ENCODE measurements around the gene NKAIN1. TPM values are rescaled to one million over a fixed set of nuclear protein-coding genes. Genes with fewer than 3 reads are reported as not detected.
A peak's percentile ranks its signal among the peaks of the same experiment; 100 is the strongest.
"Not testable (repeated sequence)": the region's sequence is repeated elsewhere in the genome, so short reads cannot be mapped to it uniquely, and the experiment has no call there.

The NKAIN1 gene
- total RNA-seq, result not detected
- polyA plus RNA-seq, result not detected

DNA sequence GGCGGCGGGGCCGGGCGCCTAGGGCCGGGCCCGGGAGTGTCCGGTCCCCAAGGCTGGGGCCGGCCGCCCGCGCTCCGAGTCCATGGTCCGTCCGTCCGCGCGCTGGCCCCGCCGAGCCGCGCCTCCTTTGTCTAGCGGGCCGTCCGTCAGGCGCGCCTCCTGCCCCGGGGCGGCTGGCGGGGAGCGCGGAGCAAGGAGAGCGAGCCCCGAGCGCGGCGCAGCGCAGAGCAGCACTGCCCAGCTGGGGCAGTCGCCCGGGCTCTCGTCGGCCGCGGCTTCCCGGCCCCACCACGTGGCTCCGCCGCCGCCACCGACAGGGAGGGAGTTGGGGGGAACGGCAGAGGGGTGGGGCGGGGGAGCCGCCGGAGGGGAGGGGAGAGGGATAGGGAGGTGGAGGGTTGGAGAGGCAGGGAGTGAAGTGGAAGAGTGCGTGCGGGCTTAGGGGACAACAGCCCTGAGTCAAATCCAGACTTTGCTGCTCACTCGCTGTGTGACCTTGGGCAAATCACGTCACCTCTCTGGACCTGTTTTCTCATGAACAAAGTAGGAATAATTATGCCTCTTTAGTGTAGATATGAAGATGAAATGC lies at the start of gene NKAIN1:
NKAIN1 (minus strand) TSS at position 235 of the 589 bp plus-strand sequence. CDS start 340 bp downstream, outside the sequence.
- Mint-ChIP-seq H3K27ac (peak within 1 kb of the TSS in 1 of 3 donors; percentile 26), H3K27me3 (peaks cover 62% of the 10 kb centered on the region), H3K4me3 (peak within 1 kb of the TSS in 3 of 4 donors; percentile 63 to 78 (median 72)), H3K36me3 (no peaks in the 10 kb centered on the region), H3K4me1 (peaks cover 0 to 22% (median 8%) of the 10 kb centered on the region in 4 donors), H3K9me3 (peaks cover 0 to 2% (median 0%) of the 10 kb centered on the region in 7 donors)
- H3K27me3 ChIP-seq (ENCODE audit: control insufficient read depth, insufficient read depth, low read length), result peaks cover 22% of the 10 kb centered on the region
- no peak within 1 kb of the TSS for H3K4me3 ChIP-seq (ENCODE audit: low read depth, low read length)
- ATAC-seq (ENCODE audit: low read depth in 2 of 2) (no peak), DNase-seq (no peak)
- H3K27ac ChIP-seq (ENCODE audit: insufficient read depth, low read length, poor library complexity, severe bottlenecking), result no peak within 1 kb of the TSS
- no peaks in the 10 kb centered on the region for H3K36me3 ChIP-seq (ENCODE audit: control insufficient read depth, insufficient read depth, low read length)
- peaks cover 6% of the 10 kb centered on the region for H3K4me1 ChIP-seq (ENCODE audit: control insufficient read depth, insufficient read depth, low read length, poor library complexity, severe bottlenecking)
- H3K9me3 ChIP-seq (ENCODE audit: control insufficient read depth in 2 of 2, low read length in 2 of 2), result no peaks in the 10 kb centered on the region

DNA sequence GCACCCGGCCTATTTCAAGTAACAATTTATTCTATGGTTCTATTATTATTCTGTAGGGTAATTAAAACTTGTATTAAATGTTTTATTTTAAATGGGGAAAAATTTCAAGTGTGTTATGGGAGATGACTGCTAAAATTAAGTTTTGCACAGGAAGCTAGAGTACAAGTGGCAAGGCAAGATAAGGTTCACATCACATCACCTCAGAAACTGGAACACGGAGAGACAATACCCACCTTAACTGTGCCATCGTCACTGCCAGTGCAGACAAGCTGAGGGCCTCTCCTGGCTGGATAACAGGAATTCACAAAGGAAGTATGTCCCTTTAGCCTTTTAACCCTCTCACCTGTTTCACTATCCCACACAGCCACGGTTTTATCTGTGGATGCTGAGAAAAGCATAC lies 49.3 kb upstream of the NKAIN1 start:
- no peak for DNase-seq
- Histone ChIP-seq H3K27me3 (ENCODE audit: control insufficient read depth, insufficient read depth, low read length) (no peaks in the 10 kb centered on the region), H3K36me3 (ENCODE audit: control insufficient read depth, insufficient read depth, low read length) (peaks cover 74% of the 10 kb centered on the region), H3K4me3 (ENCODE audit: low read depth, low read length) (no peak overlapping the region), H3K4me1 (ENCODE audit: control insufficient read depth, insufficient read depth, low read length, poor library complexity, severe bottlenecking) (no peaks in the 10 kb centered on the region), H3K9me3 (ENCODE audit: control insufficient read depth in 2 of 2, low read length in 2 of 2) (no peaks in the 10 kb centered on the region), H3K27ac (ENCODE audit: insufficient read depth, low read length, poor library complexity, severe bottlenecking) (no peak overlapping the region)
- Mint-ChIP-seq H3K27ac (peak overlapping the region in 1 of 3 donors; percentile 48), H3K4me1 (peaks cover 6 to 20% (median 10%) of the 10 kb centered on the region in 4 donors), H3K4me3 (no peak overlapping the region), H3K36me3 (peaks cover 36% of the 10 kb centered on the region), H3K9me3 (peaks cover 0 to 2% (median 0%) of the 10 kb centered on the region in 7 donors), H3K27me3 (no peaks in the 10 kb centered on the region)
- no peak for ATAC-seq (ENCODE audit: low read depth in 2 of 2)

DNA sequence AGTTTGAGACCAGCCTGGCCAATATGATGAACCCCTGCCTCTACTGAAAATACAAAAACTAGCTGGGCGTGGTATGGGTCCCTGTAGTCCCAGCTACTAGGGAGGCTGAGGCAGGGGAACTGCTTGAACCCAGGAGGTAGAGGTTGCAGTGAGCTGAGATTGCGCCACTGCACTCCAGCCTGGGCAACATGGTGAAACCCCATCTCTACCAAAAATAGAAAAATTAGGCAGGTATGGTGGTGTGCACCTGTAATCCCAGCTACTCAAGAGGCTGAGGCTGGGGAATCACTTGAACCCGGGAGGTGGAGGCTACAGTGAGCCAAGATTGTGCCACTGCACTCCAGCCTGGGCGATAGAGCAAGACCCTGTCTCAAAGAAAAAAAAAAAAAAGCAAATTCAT lies 48.1 kb upstream of the NKAIN1 start:
- not testable (repeated sequence) for H3K9me3 ChIP-seq (ENCODE audit: control insufficient read depth in 2 of 2, low read length in 2 of 2); H3K27me3 Mint-ChIP-seq; H3K27ac ChIP-seq (ENCODE audit: insufficient read depth, low read length, poor library complexity, severe bottlenecking); H3K27ac Mint-ChIP-seq; H3K9me3 Mint-ChIP-seq; H3K4me3 Mint-ChIP-seq; H3K4me3 ChIP-seq (ENCODE audit: low read depth, low read length); H3K4me1 ChIP-seq (ENCODE audit: control insufficient read depth, insufficient read depth, low read length, poor library complexity, severe bottlenecking); H3K27me3 ChIP-seq (ENCODE audit: control insufficient read depth, insufficient read depth, low read length); ATAC-seq (ENCODE audit: low read depth in 2 of 2); DNase-seq
- peaks cover 35% of the 10 kb centered on the region for H3K36me3 Mint-ChIP-seq
- H3K4me1 Mint-ChIP-seq, result peaks cover 3 to 13% (median 7%) of the 10 kb centered on the region in 4 donors
- H3K36me3 ChIP-seq (ENCODE audit: control insufficient read depth, insufficient read depth, low read length), result peaks cover 77% of the 10 kb centered on the region

GRCh38 chr1:31282426-31282825 lies 42.7 kb upstream of the NKAIN1 start:
- H3K9me3 ChIP-seq (ENCODE audit: control insufficient read depth in 2 of 2, low read length in 2 of 2); H3K27me3 Mint-ChIP-seq; ATAC-seq (ENCODE audit: low read depth in 2 of 2); H3K4me3 ChIP-seq (ENCODE audit: low read depth, low read length); H3K4me3 Mint-ChIP-seq; H3K27ac ChIP-seq (ENCODE audit: insufficient read depth, low read length, poor library complexity, severe bottlenecking); DNase-seq; H3K9me3 Mint-ChIP-seq; H3K27ac Mint-ChIP-seq; H3K27me3 ChIP-seq (ENCODE audit: control insufficient read depth, insufficient read depth, low read length); H3K4me1 ChIP-seq (ENCODE audit: control insufficient read depth, insufficient read depth, low read length, poor library complexity, severe bottlenecking): not testable (repeated sequence)
- peaks cover 44% of the 10 kb centered on the region for H3K36me3 Mint-ChIP-seq
- peaks cover 75% of the 10 kb centered on the region for H3K36me3 ChIP-seq (ENCODE audit: control insufficient read depth, insufficient read depth, low read length)
- H3K4me1 Mint-ChIP-seq, result peaks cover 5 to 18% (median 13%) of the 10 kb centered on the region in 4 donors

- DNase-seq (no peak), ATAC-seq (ENCODE audit: low read depth in 2 of 2) (no peak)
- Mint-ChIP-seq H3K9me3 (no peaks in the 10 kb centered on the region), H3K36me3 (peaks cover 46% of the 10 kb centered on the region), H3K27ac (peak overlapping the region in 1 of 3 donors; percentile 70), H3K4me3 (peak overlapping the region in 1 of 4 donors; percentile 21), H3K4me1 (peaks cover 7 to 11% (median 9%) of the 10 kb centered on the region in 4 donors), H3K27me3 (no peaks in the 10 kb centered on the region)
- Histone ChIP-seq H3K27me3 (ENCODE audit: control insufficient read depth, insufficient read depth, low read length) (no peaks in the 10 kb centered on the region), H3K4me1 (ENCODE audit: control insufficient read depth, insufficient read depth, low read length, poor library complexity, severe bottlenecking) (no peaks in the 10 kb centered on the region), H3K27ac (ENCODE audit: insufficient read depth, low read length, poor library complexity, severe bottlenecking) (no peak overlapping the region), H3K9me3 (ENCODE audit: control insufficient read depth in 2 of 2, low read length in 2 of 2) (no peaks in the 10 kb centered on the region), H3K36me3 (ENCODE audit: control insufficient read depth, insufficient read depth, low read length) (peaks cover 84% of the 10 kb centered on the region), H3K4me3 (ENCODE audit: low read depth, low read length) (no peak overlapping the region)
Observed at GRCh38 chr1:31273619-31274018, 33.9 kb upstream of the NKAIN1 start.

DNA sequence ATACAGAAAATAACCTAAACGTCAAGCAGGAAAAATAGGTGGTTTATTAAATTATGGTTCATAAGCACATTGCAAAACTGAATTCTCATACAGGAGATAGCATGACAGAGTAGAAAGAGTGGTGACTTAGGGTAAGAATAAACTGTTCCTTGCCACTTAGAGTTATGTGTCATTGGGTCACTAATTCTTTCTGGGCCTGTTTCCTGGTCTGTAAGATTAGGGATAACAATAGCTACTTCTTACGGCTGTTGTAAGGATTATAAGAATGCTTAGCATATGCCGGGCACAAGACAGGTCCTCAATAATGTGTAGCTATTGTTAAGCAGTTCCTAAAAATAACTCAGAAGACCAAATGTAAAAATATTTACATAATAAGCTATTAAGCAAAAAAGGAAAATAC lies 32.7 kb upstream of the NKAIN1 start:
- H3K27me3 ChIP-seq (ENCODE audit: control insufficient read depth, insufficient read depth, low read length), result no peaks in the 10 kb centered on the region
- no peaks in the 10 kb centered on the region for H3K4me1 ChIP-seq (ENCODE audit: control insufficient read depth, insufficient read depth, low read length, poor library complexity, severe bottlenecking)
- ATAC-seq (ENCODE audit: low read depth in 2 of 2), result no peak
- H3K36me3 ChIP-seq (ENCODE audit: control insufficient read depth, insufficient read depth, low read length), result peaks cover 83% of the 10 kb centered on the region
- H3K9me3 ChIP-seq (ENCODE audit: control insufficient read depth in 2 of 2, low read length in 2 of 2), result no peaks in the 10 kb centered on the region
- H3K36me3 Mint-ChIP-seq, result peaks cover 49% of the 10 kb centered on the region
- no peak overlapping the region for H3K27ac Mint-ChIP-seq
- peaks cover 0 to 2% (median 0%) of the 10 kb centered on the region in 7 donors for H3K9me3 Mint-ChIP-seq
- DNase-seq, result no peak
- no peak overlapping the region for H3K27ac ChIP-seq (ENCODE audit: insufficient read depth, low read length, poor library complexity, severe bottlenecking)
- no peak overlapping the region for H3K4me3 Mint-ChIP-seq
- peaks cover 5 to 8% (median 7%) of the 10 kb centered on the region in 4 donors for H3K4me1 Mint-ChIP-seq
- H3K27me3 Mint-ChIP-seq, result no peaks in the 10 kb centered on the region
- no peak overlapping the region for H3K4me3 ChIP-seq (ENCODE audit: low read depth, low read length)

DNA sequence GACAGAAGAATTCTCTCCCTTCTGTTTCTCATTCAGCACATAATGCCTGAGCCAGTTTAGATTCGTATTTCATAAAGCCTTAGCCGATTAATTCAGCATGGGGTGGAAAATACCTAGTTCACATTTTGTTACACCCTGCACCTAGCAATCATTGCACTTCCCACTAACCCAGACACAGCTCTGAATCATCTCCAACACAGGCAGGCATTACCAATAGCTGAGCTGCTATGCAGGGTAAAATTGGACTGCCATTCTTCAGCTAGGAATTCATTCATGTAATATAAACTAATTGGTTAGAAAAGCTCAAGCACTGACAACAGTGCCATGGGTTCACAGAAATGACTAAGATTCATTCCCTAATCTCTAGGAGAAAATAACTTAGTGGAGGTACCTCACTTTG lies 26.9 kb upstream of the NKAIN1 start:
- H3K36me3 Mint-ChIP-seq, result peaks cover 57% of the 10 kb centered on the region
- no peaks in the 10 kb centered on the region for H3K4me1 ChIP-seq (ENCODE audit: control insufficient read depth, insufficient read depth, low read length, poor library complexity, severe bottlenecking)
- no peak overlapping the region for H3K4me3 ChIP-seq (ENCODE audit: low read depth, low read length)
- peak overlapping the region in 1 of 3 donors; percentile 49 for H3K27ac Mint-ChIP-seq
- no peaks in the 10 kb centered on the region for H3K27me3 ChIP-seq (ENCODE audit: control insufficient read depth, insufficient read depth, low read length)
- ATAC-seq (ENCODE audit: low read depth in 2 of 2) (no peak), DNase-seq (no peak)
- no peak overlapping the region for H3K4me3 Mint-ChIP-seq
- H3K4me1 Mint-ChIP-seq, result no peaks in the 10 kb centered on the region
- H3K9me3 Mint-ChIP-seq, result peaks cover 0 to 2% (median 0%) of the 10 kb centered on the region in 7 donors
- no peaks in the 10 kb centered on the region for H3K27me3 Mint-ChIP-seq
- peaks cover 84% of the 10 kb centered on the region for H3K36me3 ChIP-seq (ENCODE audit: control insufficient read depth, insufficient read depth, low read length)
- no peaks in the 10 kb centered on the region for H3K9me3 ChIP-seq (ENCODE audit: control insufficient read depth in 2 of 2, low read length in 2 of 2)
- H3K27ac ChIP-seq (ENCODE audit: insufficient read depth, low read length, poor library complexity, severe bottlenecking), result no peak overlapping the region

DNA sequence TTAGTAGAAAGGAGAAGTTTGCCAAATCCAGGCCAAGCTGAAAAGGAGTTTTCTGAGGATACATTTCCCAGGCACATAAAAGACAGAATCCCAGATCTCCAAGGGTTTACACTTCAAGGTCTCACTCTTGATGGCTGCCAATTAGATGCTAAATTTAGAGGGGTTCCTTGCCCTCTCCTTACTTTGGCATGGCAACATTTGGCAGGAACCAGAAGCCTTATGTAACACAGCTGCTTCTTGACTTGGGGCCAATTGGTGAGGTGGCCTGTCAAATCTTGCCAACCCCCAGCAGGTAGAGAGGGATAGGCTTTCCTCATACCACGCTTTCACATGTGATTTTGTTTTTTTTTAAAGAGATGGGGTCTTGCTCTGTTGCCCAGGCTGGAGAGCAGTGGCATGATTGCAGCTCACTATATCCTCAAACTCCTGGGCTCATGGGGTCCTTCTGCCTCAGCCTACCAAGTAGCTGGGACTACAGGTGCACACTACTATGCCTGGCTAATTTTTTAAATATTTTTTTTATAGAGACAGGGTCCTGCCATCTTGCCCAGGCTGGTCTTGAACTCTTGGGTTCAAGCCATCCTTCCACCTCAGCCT lies 25.2 kb upstream of the NKAIN1 start:
- no peak for DNase-seq
- Histone ChIP-seq H3K27me3 (ENCODE audit: control insufficient read depth, insufficient read depth, low read length) (no peaks in the 10 kb centered on the region), H3K9me3 (ENCODE audit: control insufficient read depth in 2 of 2, low read length in 2 of 2) (no peaks in the 10 kb centered on the region), H3K4me1 (ENCODE audit: control insufficient read depth, insufficient read depth, low read length, poor library complexity, severe bottlenecking) (no peaks in the 10 kb centered on the region), H3K4me3 (ENCODE audit: low read depth, low read length) (no peak overlapping the region), H3K27ac (ENCODE audit: insufficient read depth, low read length, poor library complexity, severe bottlenecking) (no peak overlapping the region), H3K36me3 (ENCODE audit: control insufficient read depth, insufficient read depth, low read length) (peaks cover 82% of the 10 kb centered on the region)
- peaks cover 52% of the 10 kb centered on the region for H3K36me3 Mint-ChIP-seq
- H3K4me3 Mint-ChIP-seq, result no peak overlapping the region
- H3K4me1 Mint-ChIP-seq, result no peaks in the 10 kb centered on the region
- H3K27me3 Mint-ChIP-seq, result no peaks in the 10 kb centered on the region
- H3K27ac Mint-ChIP-seq, result peak overlapping the region in 1 of 3 donors; percentile 58
- H3K9me3 Mint-ChIP-seq, result peaks cover 0 to 2% (median 0%) of the 10 kb centered on the region in 7 donors
- no peak for ATAC-seq (ENCODE audit: low read depth in 2 of 2)

Data from CD4-positive, CD25-positive, alpha-beta regulatory T cell (primary cell).